SIG-M5 treated with dmso at 0.1 percent for 504 hours (cell line): ENCODE measurements around the gene TBC1D13.
"Not testable (repeated sequence)": the region's sequence is repeated elsewhere in the genome, so short reads cannot be mapped to it uniquely, and the experiment has no call there.

Experiments
- DNase-seq: peaks from one replicate; lab custom pipeline; 2025; ENCODE audit not compliant: unreplicated experiment; lab: John Stamatoyannopoulos, UW

Gene TBC1D13

DNA sequence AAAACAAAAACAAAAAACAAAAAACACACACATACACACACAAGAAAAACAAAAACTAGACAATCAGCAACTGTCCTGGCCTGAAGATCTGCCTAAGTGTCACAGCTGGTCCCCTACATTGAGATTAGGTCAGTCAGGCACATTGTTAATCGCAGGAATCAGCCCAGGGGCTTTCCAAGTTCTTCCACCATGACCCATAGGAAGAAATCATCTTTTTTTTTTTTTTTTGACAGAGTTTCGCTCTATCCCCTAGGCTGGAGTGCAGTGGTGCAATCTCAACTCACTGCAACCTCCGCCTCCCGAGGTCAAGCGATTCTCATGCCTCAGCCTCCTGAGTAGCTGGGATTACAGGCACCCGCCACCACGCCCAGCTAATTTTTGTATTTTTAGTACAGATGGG, 56.1 kb downstream of the TBC1D13 start:
- not testable (repeated sequence) for DNase-seq

DNA sequence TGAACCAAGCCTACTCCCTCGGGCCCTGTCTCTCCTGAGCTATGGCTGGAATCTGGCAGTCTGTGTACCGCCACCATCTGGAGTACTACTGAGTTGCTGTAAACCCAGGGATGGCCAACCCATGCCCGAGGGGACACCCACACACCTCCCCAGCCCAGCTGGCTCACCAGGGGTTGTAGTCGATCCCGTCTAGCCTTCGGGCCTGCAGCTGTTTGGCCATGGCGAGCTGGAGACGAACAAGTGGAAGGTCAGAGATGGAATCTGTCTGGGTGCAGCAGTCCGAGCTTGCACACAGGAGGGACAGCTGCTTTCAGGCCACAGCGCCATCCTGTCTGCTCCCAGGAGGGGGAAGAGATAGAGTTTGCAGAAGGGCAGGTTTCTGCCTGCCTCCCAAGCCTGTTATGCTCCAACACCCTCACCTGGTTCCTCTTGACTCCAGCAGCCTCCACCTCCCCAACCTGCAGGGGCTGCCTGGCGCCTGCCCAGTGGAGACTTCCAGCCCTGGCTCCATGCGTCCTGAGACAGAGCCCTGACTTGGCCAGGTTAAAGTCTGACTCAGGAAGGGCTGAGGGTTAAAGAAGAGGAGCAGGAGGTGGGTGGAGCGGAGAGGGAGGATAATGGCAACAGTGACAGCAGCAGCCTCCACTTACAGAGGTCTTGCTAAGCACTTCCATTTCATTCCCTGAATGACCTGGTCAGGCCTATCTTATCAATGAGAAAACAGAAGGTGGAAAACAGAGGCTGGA, 58.3 kb downstream of the TBC1D13 start:
- peak; percentile 18 for DNase-seq

DNA sequence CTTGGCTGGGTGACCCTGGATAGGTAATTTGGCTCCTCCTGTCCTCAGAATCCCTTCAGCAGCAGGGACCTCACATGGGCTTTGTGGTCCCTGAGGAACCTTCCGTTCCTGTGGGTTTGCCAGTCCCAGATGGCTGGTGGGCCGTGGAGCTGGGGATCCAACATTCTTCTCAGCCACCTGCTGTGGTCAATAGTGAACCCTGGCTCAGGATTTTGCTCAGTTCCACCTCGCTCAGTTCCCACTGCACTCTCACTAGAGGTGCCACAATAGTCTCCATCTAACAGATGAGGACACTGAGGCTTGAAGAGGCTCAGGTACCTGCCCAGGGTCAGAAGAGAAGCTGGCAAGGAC, 59.6 kb downstream of the TBC1D13 start:
- DNase-seq: no peak

DNA sequence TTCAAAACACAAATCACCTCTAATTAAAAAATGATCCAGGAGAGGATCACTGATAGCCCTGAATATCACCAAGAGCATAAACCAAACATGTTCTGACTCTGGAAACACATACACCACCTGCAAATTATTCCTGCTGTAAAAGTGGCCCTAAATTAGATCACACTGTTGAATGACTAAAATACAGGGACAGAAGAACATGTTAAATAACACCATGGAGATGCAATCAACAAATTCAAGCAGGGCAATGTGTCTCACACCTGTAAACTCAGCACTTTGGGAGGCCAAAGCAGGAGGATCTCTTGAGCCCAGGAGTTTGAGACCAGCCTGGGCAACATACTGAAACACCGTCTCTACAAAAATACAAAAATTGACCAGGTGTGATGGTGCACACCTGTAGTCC, 60.8 kb downstream of the TBC1D13 start:
- no peak for DNase-seq

DNA sequence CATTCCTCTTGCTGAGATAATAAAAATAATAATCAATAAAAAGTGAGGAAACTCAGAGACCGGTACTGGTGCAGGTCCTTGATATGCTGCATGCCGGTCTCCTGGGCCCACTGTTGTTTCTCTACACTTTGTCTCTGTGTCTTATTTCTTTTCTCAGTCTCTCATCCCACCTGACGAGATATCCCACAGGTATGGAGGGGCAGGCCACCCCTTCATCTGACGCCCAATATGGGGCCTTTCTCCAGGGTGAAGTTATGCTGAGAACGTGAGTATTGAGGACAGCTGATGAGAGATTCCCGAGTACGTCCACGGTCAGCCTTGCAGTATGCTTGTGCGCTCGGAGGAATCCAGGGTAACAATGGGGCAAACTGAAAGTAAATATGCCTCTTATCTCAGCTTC, 64.0 kb downstream of the TBC1D13 start:
- DNase-seq: not testable (repeated sequence)

DNA sequence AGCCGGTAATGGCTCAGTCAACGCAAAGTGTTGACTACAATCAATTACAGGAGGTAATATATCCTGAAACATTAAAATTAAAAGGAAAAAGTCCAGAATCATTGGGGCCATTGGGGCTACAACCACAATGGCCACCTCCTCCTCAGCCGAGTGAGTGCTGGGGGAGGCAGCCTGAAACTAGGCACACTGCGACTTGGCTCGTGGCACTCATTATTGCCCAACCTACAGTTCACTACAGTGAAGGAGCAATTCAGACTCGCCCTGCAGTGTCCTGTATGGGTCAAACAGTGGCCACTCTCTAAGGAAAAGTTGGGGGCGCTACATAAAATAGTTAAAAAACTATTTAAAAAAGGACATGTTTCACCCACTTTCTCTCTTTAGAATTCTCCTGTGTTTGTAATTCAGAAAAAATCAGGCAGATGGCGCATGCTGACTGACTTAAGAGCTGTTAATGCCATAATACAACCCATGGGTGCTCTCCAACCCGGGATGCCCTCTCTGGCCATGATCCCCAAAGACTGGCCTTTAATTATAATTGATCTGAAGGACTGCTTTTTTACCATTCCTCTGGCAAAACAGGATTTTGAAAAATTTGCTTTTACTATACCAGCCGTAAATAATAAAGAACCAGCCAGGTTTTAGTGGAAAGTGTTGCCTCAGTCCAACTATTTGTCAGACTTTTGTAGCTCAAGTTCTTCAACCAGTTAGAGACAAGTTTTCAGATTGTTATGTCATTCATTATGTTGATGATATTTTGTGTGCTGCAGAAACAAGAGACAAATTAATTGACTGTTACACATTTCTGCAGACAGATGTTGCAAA, 64.9 kb downstream of the TBC1D13 start:
- peak; percentile 32 for DNase-seq

DNA sequence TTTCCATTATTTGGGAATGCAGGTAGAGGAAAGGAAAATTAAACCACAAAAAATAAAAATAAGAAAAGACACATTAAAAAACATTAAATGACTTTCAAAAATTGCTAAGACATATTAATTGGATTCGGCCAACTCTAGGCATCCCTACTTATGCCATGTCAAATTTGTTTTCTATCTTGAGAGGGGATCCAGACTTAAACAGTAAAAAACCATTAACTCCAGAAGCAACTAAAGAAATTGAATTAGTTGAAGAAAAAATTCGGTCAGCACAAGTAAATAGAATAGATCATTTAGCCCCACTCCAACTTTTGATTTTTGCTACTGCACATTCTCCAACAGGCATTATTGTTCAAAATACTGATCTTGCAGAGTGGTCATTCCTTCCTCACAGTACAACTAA, 65.6 kb downstream of the TBC1D13 start:
- DNase-seq: not testable (repeated sequence)

DNA sequence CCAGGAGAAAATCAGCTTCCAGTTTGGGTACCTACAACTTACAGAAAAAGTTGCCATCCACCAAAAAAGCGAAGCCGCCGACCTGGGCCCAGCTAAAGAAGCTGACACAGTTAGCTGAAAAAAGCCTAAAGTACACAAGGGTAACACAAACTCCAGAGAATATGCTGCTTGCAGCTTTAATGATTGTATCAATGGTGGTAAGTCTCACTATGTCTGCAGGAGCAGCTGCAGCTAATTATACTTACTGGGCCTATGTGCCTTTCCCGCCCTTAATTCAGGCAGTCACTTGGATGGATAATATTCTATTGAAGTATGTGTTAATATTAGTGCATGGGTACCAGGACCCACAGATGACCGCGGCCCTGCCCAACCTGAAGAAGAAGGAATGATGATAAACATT, 67.4 kb downstream of the TBC1D13 start:
- not testable (repeated sequence) for DNase-seq

DNA sequence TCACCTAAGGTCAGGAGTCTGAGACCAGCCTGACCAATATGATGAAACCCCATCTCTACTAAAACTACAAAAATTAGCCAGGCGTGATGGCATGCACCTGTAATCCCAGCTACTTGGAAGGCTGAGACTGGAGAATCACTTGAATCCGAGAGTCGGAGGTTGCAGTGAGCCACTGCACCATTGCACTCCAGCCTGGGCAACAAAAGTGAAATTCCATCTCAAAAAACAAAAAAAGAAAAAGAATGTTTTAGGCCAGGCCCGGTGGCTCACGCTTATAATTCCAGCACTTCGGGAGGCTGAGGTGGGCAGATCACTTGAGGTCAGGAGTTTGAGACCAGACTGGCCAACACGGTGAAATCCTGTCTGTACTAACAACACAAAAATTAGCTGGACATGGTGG, 71.4 kb downstream of the TBC1D13 start:
- not testable (repeated sequence) for DNase-seq
